HUDEP-2 (cell line): ENCODE data around the gene RBM44.
"Not testable (repeated sequence)": the region's sequence is repeated elsewhere in the genome, so short reads cannot be mapped to it uniquely, and the experiment has no call there.

Experiments
- DNase-seq, 76 experiments: peaks; one replicate each; lab custom pipeline; 2025; ENCODE audit not compliant: unreplicated experiment in 76 of 76; lab: John Stamatoyannopoulos, UW

RBM44 gene

GRCh38 chr2:237779521-237779920 lies 19.1 kb upstream of the RBM44 start:
- no peak for DNase-seq

- no peak for DNase-seq
Measured at GRCh38 chr2:237782181-237782580, 16.4 kb upstream of the RBM44 start.

GRCh38 chr2:237783678-237784077 lies 14.9 kb upstream of the RBM44 start:
- DNase-seq: not testable (repeated sequence)

- no peak for DNase-seq
Measured at GRCh38 chr2:237786936-237787335, 11.6 kb upstream of the RBM44 start.

DNA sequence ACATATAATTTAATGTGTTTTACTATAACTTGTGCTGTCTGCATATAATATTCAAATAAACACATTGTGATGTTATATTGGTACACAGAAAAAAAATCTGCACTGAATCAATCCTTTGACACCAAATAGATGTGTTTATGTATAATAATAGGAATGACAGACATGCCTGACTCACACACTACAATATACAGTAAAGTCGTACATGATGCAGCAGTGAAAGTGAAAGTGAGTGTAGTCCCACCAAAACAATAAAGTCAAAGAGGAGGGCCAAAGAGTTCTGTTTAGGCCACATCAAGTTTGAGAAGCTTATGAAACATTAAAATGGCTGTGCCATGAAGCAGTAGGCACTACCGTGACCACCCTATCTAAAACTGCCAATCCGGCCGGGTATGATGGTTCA lies 8.2 kb upstream of the RBM44 start:
- DNase-seq: no peak

GRCh38 chr2:237791977-237792727 lies 6.4 kb upstream of the RBM44 start:
- no peak for DNase-seq

GRCh38 chr2:237797253-237797652 lies 1.3 kb upstream of the RBM44 start:
- DNase-seq: no peak

GRCh38 chr2:237799060-237799428 lies 465 bp downstream of the RBM44 start:
- no peak for DNase-seq

GRCh38 chr2:237801466-237801865 lies 2.9 kb downstream of the RBM44 start:
- DNase-seq: no peak

DNA sequence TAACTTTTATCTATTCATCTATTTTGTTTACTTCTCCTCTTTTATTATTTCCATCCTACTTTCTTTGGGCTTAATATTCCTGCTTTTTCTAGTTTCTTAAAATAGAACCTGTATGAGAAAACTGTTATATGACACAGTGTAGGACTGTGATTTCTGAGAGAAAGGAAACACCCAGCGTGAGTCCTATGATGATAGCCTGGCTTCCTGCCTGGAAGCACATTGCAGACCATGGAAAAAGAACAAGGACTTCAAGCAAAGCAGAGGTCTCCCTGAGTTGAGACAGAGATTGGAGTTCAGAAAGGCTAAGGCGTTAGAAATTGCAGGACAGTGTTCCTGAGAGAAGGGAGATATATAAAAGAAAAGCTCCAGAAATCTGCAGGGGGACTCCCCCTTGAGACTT lies 7.8 kb downstream of the RBM44 start:
- DNase-seq: no peak

DNA sequence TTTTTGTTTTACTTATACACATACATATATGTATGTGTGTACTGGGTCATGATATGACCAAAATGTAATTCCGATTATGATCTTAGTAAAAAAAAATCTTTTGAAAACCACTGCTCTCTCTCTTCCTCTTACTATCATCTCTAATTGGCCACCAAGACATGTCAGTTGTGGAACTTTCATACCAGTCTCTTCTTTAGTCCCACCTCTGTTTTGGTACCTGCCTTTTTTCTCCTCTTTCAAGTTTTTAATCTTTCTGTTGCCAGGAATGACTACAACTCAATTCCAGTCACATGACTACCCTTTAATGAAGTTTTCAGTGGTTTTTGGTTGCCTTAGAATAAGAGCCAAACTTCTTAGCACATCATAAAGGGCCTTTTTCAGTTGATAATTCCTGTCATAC lies 17.1 kb downstream of the RBM44 start:
- DNase-seq: no peak

- no peak for DNase-seq
Measured at GRCh38 chr2:237816531-237816930, 18.0 kb downstream of the RBM44 start.

- no peak for DNase-seq
Measured at GRCh38 chr2:237818066-237818473, 19.5 kb downstream of the RBM44 start.

DNA sequence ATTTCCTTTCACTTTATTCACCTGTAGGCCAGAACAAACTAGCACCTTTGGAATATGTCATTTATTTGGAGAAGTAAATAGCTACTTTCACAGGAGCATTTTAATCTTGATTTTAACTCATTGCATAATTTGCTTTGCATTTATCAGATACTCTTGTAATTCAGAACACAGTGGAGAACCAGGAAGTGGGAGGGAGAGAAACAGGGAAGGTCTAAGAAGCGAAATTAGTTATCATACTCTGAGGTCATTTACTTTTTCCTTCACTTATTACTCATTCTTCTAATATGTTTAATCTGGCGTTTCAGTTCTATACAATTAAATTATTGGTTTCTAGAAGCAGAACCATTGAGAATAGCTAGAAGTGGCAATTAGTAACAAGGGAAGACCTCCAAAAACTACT lies 20.7 kb downstream of the RBM44 start:
- no peak for DNase-seq

DNA sequence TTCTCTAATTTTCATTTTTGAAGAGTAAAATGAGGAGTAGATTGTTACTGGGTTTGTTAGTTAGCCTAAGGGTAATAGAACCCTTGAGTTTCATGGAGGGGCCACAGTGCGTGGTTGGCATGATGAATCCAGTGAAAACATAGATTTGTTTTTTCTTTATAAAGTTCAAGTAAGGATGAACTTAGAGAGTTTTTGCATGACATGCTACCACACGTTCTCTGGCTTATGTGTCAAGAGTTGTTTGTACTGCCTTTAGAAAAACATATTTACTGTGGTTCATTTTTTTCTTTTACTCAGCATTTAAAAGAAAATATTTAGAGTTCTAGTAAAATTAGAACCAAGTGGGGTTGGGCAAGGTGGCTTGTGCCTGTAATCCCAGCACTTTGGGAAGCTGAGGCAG lies 21.8 kb downstream of the RBM44 start:
- no peak for DNase-seq

DNA sequence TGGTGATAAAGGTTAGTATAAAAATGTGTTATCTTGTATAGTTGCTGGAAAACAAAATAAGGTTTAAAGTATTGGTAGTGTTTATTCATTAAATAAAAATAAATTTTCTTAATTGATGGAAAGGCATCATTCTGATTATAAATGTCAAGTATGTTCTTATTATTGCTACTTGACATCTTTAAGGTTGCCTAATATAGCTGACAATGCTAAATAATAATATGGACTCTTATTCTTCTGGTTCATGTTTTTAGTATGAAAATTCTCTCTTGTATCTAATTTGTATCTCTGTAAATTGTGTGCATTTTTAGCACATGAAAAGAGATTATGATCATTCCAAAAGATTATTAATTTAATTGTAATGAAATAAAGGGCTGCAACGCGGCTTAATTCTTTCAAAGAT lies 25.0 kb downstream of the RBM44 start:
- DNase-seq: no peak

DNA sequence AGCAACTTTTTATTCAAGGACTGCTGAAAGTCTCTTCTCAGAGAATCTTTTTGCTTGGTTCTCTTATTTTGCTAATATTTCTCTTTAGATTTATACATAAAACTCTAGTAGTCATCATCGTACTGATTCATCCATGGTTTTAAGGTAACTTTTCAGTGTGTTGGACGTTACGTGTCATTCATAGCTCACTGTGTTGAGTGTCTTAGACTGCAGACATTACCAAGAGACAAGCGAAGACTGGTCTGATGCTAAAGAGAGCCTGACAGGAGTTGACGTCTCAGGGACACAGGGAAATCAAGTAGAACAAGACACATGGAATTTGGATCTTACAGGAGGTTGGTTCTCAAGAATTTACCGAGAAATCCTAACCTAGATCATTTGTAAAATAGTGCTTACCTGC lies 25.5 kb downstream of the RBM44 start:
- DNase-seq: no peak

- no peak for DNase-seq
Measured at GRCh38 chr2:237827421-237827987, 28.9 kb downstream of the RBM44 start.

- DNase-seq: no peak
Measured at GRCh38 chr2:237830522-237830921, 31.9 kb downstream of the RBM44 start.

- no peak for DNase-seq
Measured at GRCh38 chr2:237833546-237833945, 35.0 kb downstream of the RBM44 start.

DNA sequence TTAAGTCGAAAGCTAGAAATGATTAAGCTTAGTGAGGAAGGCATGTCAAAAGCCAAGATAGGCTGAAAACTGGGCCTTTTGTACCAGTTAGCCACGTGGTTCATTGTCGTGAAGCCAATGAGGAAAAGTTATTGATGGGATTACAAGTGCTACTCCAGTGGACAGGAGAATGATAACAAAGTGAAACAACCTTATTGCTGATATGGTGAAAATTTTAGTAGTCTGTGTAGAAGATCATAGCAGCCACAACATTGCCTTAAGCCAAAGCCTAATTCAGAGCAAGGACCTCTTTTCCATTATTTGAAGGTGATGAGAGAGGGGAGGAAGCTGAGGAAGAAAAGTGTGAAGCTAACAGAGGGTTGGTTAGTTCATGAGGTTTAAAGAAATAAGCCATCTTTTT lies 36.8 kb downstream of the RBM44 start:
- DNase-seq: no peak

DNA sequence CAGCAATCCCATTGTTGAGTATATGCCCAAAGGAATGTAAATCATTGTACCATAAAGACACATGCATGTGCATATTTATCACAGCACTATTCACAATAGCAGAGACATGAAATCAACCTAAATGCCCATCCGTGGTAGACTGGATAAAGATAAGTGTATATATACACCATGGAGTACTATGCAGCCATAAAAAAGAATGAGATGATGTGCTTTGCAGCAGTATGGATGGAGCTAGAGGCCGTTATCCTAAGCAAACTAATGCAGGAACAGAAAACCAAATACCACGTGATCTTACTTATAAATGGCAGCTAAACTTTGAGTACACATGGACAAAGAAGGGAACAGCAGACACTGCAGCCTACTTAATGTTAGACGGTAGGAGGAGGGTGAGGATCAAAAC lies 42.5 kb downstream of the RBM44 start:
- DNase-seq: no peak

DNA sequence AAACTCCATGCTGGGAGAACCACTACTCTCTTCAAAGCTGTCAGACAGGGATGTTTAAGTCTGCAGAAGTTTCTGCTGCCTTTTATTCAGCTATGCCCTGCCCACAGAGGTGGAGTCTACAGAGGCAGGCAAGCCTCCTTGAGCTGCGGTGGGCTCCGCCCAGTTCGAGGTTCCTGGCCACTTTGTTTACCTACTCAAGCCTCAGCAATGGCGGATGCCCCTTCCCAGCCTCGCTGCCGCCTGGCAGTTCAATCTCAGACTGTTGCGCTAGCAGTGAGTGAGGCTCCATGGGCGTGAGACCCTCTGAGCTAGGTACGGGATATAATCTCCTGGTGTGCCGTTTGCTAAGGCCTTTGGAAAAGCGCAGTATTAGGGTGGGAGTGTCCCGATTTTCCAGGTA lies 50.4 kb downstream of the RBM44 start:
- not testable (repeated sequence) for DNase-seq
